Breast epithelium (tissue), 3 donors: Measurements from ENCODE around the gene TAF11L6.

Experiments
- CTCF ChIP-seq, 3 donors: fragments of 450-650 bp; IDR thresholded peaks; one replicate each; pipeline ENCODE4 v1.5.1; 2016 to 2017; ENCODE audit warnings: antibody characterized with exemption in 3 of 3, mild to moderate bottlenecking in 3 of 3, moderate library complexity in 3 of 3
- POLR2A ChIP-seq: fragments of 450-650 bp; IDR thresholded peaks from one replicate; pipeline ENCODE4 v1.6.1; 2016; ENCODE audit warnings: antibody characterized with exemption, mild to moderate bottlenecking, moderate library complexity
- POLR2AphosphoS5 ChIP-seq, 3 donors: sonication (generic); formaldehyde crosslinking; IDR thresholded peaks; one replicate each; pipeline ENCODE4 v1.6.1; 2017; ENCODE audit warnings: antibody characterized with exemption in 3 of 3

DNA sequence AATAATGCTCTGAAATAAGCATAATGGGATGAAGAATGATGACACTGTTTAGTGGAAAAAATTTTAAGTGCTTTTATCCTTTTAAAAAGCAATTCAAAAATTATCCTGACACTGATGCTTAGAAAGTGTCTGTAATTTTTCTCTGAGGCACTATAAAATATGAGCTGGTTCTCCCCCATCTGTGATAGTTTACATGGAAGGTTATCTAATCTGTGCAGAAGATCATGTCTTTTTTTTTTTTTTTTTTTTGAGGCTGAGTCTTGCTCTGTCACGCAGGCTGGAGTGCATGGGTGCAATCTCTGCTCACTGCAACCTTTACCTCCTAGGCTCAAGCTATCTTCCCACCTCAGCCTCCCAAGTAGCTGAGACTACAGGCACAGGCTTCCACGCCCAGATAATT is 45.7 kb upstream of the TAF11L6 start:
- TF ChIP-seq CTCF (IDR thresholded peaks at IDR 0.05) (no peak), POLR2A (no peak), POLR2AphosphoS5 (IDR thresholded peaks at IDR 0.05) (no peak)
